ENCODE results near the gene DNAAF5.

The DNAAF5 gene

DNA sequence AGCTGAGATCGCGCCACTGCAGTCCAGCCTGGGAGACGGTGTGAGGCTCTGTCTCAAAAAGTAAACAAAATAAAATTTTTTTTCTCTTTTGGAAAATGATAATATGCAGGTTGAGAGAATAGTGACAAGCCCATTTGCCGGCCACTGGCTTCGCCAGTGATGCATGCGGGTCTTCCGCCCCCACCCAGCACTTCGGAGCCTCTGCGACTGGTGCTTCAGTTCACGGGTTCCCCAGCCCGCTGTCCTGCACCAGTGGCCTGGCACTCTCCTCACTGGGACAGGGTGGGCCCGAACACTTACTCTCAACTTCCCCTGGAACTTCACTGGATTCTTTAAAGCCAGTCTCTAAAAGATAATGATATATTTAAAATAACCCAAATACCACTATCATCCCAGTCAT lies 108.5 kb downstream of the DNAAF5 start:
- TF ChIP-seq, protein P1, sequence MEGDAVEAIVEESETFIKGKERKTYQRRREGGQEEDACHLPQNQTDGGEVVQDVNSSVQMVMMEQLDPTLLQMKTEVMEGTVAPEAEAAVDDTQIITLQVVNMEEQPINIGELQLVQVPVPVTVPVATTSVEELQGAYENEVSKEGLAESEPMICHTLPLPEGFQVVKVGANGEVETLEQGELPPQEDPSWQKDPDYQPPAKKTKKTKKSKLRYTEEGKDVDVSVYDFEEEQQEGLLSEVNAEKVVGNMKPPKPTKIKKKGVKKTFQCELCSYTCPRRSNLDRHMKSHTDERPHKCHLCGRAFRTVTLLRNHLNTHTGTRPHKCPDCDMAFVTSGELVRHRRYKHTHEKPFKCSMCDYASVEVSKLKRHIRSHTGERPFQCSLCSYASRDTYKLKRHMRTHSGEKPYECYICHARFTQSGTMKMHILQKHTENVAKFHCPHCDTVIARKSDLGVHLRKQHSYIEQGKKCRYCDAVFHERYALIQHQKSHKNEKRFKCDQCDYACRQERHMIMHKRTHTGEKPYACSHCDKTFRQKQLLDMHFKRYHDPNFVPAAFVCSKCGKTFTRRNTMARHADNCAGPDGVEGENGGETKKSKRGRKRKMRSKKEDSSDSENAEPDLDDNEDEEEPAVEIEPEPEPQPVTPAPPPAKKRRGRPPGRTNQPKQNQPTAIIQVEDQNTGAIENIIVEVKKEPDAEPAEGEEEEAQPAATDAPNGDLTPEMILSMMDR (IDR thresholded peaks at IDR 0.05), result no peak
- no peak for DNase-seq
- H3K36me3 ChIP-seq, result peaks cover 10 to 26% (median 14%) of the 10 kb centered on the region in 3 donors
- peak overlapping the region; percentile 87 to 91 for H3K27ac ChIP-seq
- H3K27me3 ChIP-seq, result no peaks in the 10 kb centered on the region
- H3K9me3 ChIP-seq, result no peaks in the 10 kb centered on the region
- intact Hi-C loops (cut with DNase I; ENCODE audit: low total_unique reads), result loop anchor here (5.0 to 10.0 kb wide), 2 partner anchors 37 to 50 kb away; no protein-coding TSS in a partner anchor
- H3K4me3 ChIP-seq, result no peak overlapping the region
- peaks cover 19 to 91% (median 67%) of the 10 kb centered on the region in 4 donors for H3K4me1 ChIP-seq

DNA sequence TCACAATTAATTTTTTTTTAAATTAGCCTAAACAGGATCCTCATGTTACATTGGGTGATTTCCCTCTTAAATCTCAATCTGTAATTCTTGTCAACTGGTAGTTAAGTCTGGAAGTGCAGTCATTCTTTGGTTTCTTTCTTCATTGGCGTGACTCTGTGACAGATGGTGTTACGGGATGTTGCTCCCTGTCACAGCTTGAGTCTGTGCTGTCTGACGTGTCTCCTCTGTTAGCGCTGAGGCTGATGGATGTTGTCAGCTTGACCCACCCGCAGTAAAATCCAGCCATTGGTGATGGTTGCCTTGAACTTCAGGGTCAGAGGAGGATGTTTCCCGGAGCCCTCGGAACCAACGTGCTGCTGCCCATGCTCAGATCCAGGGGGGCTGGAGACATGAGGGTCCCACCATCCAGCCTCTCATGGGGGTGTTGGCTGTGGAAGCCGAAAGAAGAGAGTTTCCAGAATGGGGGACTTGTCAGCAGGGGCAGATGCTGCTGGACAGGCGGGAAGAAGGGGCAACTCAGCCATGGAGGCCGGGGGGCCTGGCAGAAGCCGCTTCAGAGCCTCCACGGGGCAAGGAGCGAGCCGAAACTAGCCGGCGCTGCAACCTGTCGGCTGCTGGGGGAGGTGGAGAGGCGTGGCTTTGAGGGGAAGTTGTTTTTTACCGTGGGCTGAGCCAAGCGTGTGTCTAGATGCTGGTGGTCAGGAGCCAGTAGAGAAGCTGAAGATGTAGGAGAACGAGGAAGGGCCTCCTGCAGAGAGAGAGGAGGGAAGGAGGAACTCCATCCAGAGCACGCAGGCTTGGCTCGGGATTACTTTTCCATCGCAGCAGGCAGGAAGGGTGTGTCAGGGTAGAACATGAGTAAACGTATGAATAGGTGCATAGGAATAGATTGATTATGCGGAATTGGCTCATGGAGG lies 109.2 kb downstream of the DNAAF5 start:
- Histone ChIP-seq H3K4me1 (peaks cover 12 to 88% (median 60%) of the 10 kb centered on the region in 4 donors), H3K27ac (peak overlapping the region; percentile 87 to 91), H3K9me3 (no peaks in the 10 kb centered on the region), H3K36me3 (peaks cover 15 to 32% (median 18%) of the 10 kb centered on the region in 3 donors), H3K27me3 (no peaks in the 10 kb centered on the region), H3K4me3 (no peak overlapping the region)
- DNase-seq, result no peak
- intact Hi-C loops (cut with DNase I; ENCODE audit: low total_unique reads), result loop anchor here (5.0 to 10.0 kb wide), 2 partner anchors 37 to 51 kb away; no protein-coding TSS in a partner anchor
- TF ChIP-seq, protein P1 (IDR thresholded peaks at IDR 0.05), result no peak
